ENCODE data around the gene NRIP1.

NRIP1 gene

DNA sequence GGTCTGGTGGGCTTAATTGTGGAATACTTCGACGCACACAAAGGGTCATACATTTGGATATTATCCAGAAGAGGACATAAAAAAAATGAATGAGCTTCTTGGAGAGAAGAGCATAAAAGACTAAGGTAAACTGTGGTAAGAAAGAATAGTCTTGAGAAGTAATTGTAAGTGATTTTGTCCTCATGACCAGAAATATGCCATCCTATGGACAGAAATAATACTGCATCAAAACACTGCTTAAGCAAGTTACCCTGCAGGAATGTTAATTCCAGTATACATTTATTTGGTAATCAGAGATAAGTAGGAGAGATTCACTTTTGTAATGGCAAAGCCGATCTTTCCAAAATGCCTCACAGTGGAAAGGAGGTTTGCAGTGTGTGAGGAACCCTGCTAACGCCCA, 111.9 kb downstream of the NRIP1 start:
- no peaks in the 10 kb centered on the region for H3K4me1 ChIP-seq (ENCODE audit: control insufficient read depth in 1 of 2, insufficient read depth in 1 of 2, low read depth in 1 of 2, low read length in 1 of 2)
- peaks cover 4% of the 10 kb centered on the region for H3K9me3 ChIP-seq
- no peaks in the 10 kb centered on the region for H3K36me3 ChIP-seq
- no peak overlapping the region for H3K27ac ChIP-seq
- TF ChIP-seq CTCF (IDR thresholded peaks at IDR 0.05) = no peak
- no peak overlapping the region for H3K4me3 ChIP-seq (ENCODE audit: low read depth in 1 of 2, low read length in 1 of 2)
- no peaks in the 10 kb centered on the region for H3K27me3 ChIP-seq

GRCh38 chr21:14949603-14950002, 115.2 kb downstream of the NRIP1 start:
- peaks cover 4% of the 10 kb centered on the region for H3K9me3 ChIP-seq
- no peak overlapping the region for H3K27ac ChIP-seq
- H3K27me3 ChIP-seq = no peaks in the 10 kb centered on the region
- H3K4me1 ChIP-seq (ENCODE audit: control insufficient read depth in 1 of 2, insufficient read depth in 1 of 2, low read depth in 1 of 2, low read length in 1 of 2) = no peaks in the 10 kb centered on the region
- no peak for TF ChIP-seq CTCF (IDR thresholded peaks at IDR 0.05)
- H3K4me3 ChIP-seq (ENCODE audit: low read depth in 1 of 2, low read length in 1 of 2) = no peak overlapping the region
- H3K36me3 ChIP-seq = no peaks in the 10 kb centered on the region

GRCh38 chr21:14947613-14948160, 117.1 kb downstream of the NRIP1 start:
- H3K4me3 ChIP-seq (ENCODE audit: low read depth in 1 of 2, low read length in 1 of 2) = no peak overlapping the region
- no peak overlapping the region for H3K27ac ChIP-seq

DNA sequence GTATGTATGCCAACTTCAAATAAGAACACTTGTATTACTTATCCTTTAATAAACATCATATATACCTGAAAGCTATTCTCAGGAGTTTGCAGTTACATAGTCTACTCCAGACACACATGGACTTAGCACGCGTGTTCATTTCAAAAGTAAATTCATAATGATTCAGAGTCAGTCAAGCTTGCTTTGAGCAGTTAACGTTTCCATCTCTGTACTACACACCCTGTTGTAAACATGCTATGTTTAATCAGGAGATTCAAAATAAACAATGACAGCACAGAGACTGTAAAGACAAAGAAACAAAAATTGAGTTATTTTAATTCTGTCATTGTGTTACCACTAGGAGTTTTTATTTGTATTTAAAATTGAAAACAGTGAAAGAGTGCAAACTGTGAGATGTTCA, 119.6 kb downstream of the NRIP1 start:
- no peak for TF ChIP-seq CTCF (IDR thresholded peaks at IDR 0.05)

More at GRCh38 chr21:14947613-14948160, 117.1 kb downstream of the NRIP1 start:
- Histone ChIP-seq H3K27me3 (no peaks in the 10 kb centered on the region), H3K9me3 (peaks cover 4% of the 10 kb centered on the region), H3K4me1 (ENCODE audit: control insufficient read depth in 1 of 2, insufficient read depth in 1 of 2, low read depth in 1 of 2, low read length in 1 of 2) (no peaks in the 10 kb centered on the region), H3K36me3 (no peaks in the 10 kb centered on the region)
- TF ChIP-seq CTCF (IDR thresholded peaks at IDR 0.05) = no peak

GRCh38 chr21:14943616-14944015, 121.2 kb downstream of the NRIP1 start:
- Histone ChIP-seq H3K27ac (no peak overlapping the region), H3K36me3 (no peaks in the 10 kb centered on the region), H3K27me3 (no peaks in the 10 kb centered on the region), H3K4me3 (ENCODE audit: low read depth in 1 of 2, low read length in 1 of 2) (no peak overlapping the region), H3K4me1 (ENCODE audit: control insufficient read depth in 1 of 2, insufficient read depth in 1 of 2, low read depth in 1 of 2, low read length in 1 of 2) (no peaks in the 10 kb centered on the region), H3K9me3 (peaks cover 2% of the 10 kb centered on the region)
- no peak for TF ChIP-seq CTCF (IDR thresholded peaks at IDR 0.05)

More for the DNA sequence above, 119.6 kb downstream of the NRIP1 start:
- Histone ChIP-seq H3K27ac (no peak overlapping the region), H3K9me3 (peaks cover 4% of the 10 kb centered on the region), H3K27me3 (no peaks in the 10 kb centered on the region), H3K4me3 (ENCODE audit: low read depth in 1 of 2, low read length in 1 of 2) (no peak overlapping the region), H3K36me3 (no peaks in the 10 kb centered on the region), H3K4me1 (ENCODE audit: control insufficient read depth in 1 of 2, insufficient read depth in 1 of 2, low read depth in 1 of 2, low read length in 1 of 2) (no peaks in the 10 kb centered on the region)
